HL-60 (cell line): ENCODE data around the gene RIN1.

Experiments
- GABPA ChIP-seq: IDR thresholded peaks from 2 replicates; pipeline ENCODE4 v1.6.1; 2012; ENCODE audit warnings: low read depth
- POLR2AphosphoS5 ChIP-seq: IDR thresholded peaks from 2 replicates; pipeline ENCODE4 v1.6.1; 2012; ENCODE audit warnings: low read depth
- TF ChIP-seq, protein P1 (sequence below): IDR thresholded peaks from one replicate; pipeline ENCODE4 v1.5.1; 2011; ENCODE audit warnings: low read length, control low read depth, inconsistent platforms; ENCODE audit not compliant: insufficient read depth
- TF ChIP-seq, protein P2 (sequence below): IDR thresholded peaks from 2 replicates; pipeline ENCODE4 v1.6.1; 2012; ENCODE audit warnings: low read depth; ENCODE audit not compliant: insufficient replicate concordance

DNA sequence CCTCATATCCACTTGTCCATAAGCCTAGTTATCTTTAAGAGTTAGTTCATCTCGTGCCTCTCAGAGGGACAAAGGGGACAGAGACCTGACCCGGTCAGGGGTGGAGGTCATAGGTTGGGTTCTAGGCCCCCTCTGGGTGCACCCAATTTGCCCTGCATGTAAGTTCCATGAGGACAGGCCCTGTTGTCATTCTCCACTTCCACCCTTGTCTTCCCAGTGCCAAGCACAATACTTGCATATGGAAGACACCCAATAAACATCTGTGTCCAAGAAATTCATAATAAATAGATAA is 46.0 kb downstream of the RIN1 start:
- TF ChIP-seq, protein P1, sequence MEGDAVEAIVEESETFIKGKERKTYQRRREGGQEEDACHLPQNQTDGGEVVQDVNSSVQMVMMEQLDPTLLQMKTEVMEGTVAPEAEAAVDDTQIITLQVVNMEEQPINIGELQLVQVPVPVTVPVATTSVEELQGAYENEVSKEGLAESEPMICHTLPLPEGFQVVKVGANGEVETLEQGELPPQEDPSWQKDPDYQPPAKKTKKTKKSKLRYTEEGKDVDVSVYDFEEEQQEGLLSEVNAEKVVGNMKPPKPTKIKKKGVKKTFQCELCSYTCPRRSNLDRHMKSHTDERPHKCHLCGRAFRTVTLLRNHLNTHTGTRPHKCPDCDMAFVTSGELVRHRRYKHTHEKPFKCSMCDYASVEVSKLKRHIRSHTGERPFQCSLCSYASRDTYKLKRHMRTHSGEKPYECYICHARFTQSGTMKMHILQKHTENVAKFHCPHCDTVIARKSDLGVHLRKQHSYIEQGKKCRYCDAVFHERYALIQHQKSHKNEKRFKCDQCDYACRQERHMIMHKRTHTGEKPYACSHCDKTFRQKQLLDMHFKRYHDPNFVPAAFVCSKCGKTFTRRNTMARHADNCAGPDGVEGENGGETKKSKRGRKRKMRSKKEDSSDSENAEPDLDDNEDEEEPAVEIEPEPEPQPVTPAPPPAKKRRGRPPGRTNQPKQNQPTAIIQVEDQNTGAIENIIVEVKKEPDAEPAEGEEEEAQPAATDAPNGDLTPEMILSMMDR: no peak
- no peak for TF ChIP-seq POLR2AphosphoS5
- TF ChIP-seq, protein P2, sequence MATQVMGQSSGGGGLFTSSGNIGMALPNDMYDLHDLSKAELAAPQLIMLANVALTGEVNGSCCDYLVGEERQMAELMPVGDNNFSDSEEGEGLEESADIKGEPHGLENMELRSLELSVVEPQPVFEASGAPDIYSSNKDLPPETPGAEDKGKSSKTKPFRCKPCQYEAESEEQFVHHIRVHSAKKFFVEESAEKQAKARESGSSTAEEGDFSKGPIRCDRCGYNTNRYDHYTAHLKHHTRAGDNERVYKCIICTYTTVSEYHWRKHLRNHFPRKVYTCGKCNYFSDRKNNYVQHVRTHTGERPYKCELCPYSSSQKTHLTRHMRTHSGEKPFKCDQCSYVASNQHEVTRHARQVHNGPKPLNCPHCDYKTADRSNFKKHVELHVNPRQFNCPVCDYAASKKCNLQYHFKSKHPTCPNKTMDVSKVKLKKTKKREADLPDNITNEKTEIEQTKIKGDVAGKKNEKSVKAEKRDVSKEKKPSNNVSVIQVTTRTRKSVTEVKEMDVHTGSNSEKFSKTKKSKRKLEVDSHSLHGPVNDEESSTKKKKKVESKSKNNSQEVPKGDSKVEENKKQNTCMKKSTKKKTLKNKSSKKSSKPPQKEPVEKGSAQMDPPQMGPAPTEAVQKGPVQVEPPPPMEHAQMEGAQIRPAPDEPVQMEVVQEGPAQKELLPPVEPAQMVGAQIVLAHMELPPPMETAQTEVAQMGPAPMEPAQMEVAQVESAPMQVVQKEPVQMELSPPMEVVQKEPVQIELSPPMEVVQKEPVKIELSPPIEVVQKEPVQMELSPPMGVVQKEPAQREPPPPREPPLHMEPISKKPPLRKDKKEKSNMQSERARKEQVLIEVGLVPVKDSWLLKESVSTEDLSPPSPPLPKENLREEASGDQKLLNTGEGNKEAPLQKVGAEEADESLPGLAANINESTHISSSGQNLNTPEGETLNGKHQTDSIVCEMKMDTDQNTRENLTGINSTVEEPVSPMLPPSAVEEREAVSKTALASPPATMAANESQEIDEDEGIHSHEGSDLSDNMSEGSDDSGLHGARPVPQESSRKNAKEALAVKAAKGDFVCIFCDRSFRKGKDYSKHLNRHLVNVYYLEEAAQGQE: no peak
- no peak for TF ChIP-seq GABPA
